CD4-positive, alpha-beta memory T cell (primary cell): ENCODE measurements around the gene PTOV1. TPM values are rescaled to one million over a fixed set of nuclear protein-coding genes. Genes with fewer than 3 reads are reported as not detected.

Experiments used
- microRNA-seq: library from miRNA; unstranded; fragments of <30 nt; microRNA quantifications from one replicate; pipeline ENCODE4 v1.2.0, GENCODE V29; 2021; ENCODE audit warnings: borderline replicate concordance, borderline number of aligned reads, borderline microRNAs expressed, mixed read lengths
- polyA plus RNA-seq, 2 donors: library from polyadenylated mRNA; unstranded; fragments of 300-500 nt; fragmentation: Illumina TruSeq; gene quantifications; one replicate each; pipeline ENCODE4 v1.2.3, GENCODE V29; 2021
- total RNA-seq, 2 experiments: library from RNA; stranded (reverse); gene quantifications; one replicate each; pipeline ENCODE4 v1.2.3, GENCODE V29; 2021

PTOV1 gene
- total and polyA plus RNA-seq, 4 experiments from 2014 or later = 40.7 to 156 (median 104) TPM

Small RNA genes lying within 50 kb of the gene (microRNA-seq; reads per million reads assigned to microRNA genes)
- not detected for gene MIR4749
- gene MIR4750 = not detected
- not detected for gene MIR6800

Other genes with a start within 250 kb of the PTOV1 start
- 10 to 100 TPM; 12.0 to 13.4 TPM for gene RRAS, start 211.0 kb upstream of the PTOV1 start, total RNA-seq
- 10 to 100 TPM; 28.0 to 32.1 TPM for gene RRAS, start 211.0 kb upstream of the PTOV1 start, polyA plus RNA-seq
- 10 to 100 TPM; 60.5 to 62.7 TPM for gene SCAF1, start 208.9 kb upstream of the PTOV1 start, total RNA-seq
- 1 to 10 TPM in 1 of 2 donors, not detected in 1; 4.0 TPM for gene SCAF1, start 208.9 kb upstream of the PTOV1 start, polyA plus RNA-seq
- 100 to 1,000 TPM; 366 to 386 TPM for gene IRF3, start 185.3 kb upstream of the PTOV1 start, total RNA-seq
- gene IRF3, start 185.3 kb upstream of the PTOV1 start, polyA plus RNA-seq = 10 to 100 TPM; 64.1 to 72.8 TPM
- 10 to 100 TPM; 21.9 to 22.1 TPM for gene BCL2L12, start 185.2 kb upstream of the PTOV1 start, total RNA-seq
- 10 to 100 TPM; 16.3 to 17.2 TPM for gene BCL2L12, start 185.2 kb upstream of the PTOV1 start, polyA plus RNA-seq
- gene PRMT1, start 173.9 kb upstream of the PTOV1 start, total RNA-seq = 10 to 100 TPM; 76.6 to 92.9 TPM
- 100 to 1,000 TPM; 140 to 213 TPM for gene PRMT1, start 173.9 kb upstream of the PTOV1 start, polyA plus RNA-seq
- 1 to 10 TPM; 4.0 to 4.4 TPM for gene ADM5, start 161.6 kb upstream of the PTOV1 start, total RNA-seq
- gene ADM5, start 161.6 kb upstream of the PTOV1 start, polyA plus RNA-seq = under 1 TPM in 1 of 2 donors, not detected in 1; 0.24 TPM
- 1 to 10 TPM in 1 of 2 experiments, under 1 TPM in 1; 0.64 to 1.5 TPM for gene CPT1C, start 160.0 kb upstream of the PTOV1 start, total RNA-seq
- under 1 TPM; 0.24 to 0.57 TPM for gene CPT1C, start 160.0 kb upstream of the PTOV1 start, polyA plus RNA-seq
- 1 to 10 TPM in 1 of 2 experiments, under 1 TPM in 1; 0.90 to 1.1 TPM for gene TSKS, start 87.9 kb upstream of the PTOV1 start, total RNA-seq
- under 1 TPM; 0.16 to 0.56 TPM for gene TSKS, start 87.9 kb upstream of the PTOV1 start, polyA plus RNA-seq
- 10 to 100 TPM; 55.5 to 56.2 TPM for gene AP2A1, start 84.2 kb upstream of the PTOV1 start, total RNA-seq
- gene AP2A1, start 84.2 kb upstream of the PTOV1 start, polyA plus RNA-seq = 1 to 10 TPM; 2.6 to 9.5 TPM
- 10 to 100 TPM; 22.4 to 24.1 TPM for gene FUZ, start 37.9 kb upstream of the PTOV1 start, total RNA-seq
- gene FUZ, start 37.9 kb upstream of the PTOV1 start, polyA plus RNA-seq = 1 to 10 TPM; 4.9 to 7.4 TPM
- 10 to 100 TPM; 41.8 to 48.8 TPM for gene MED25, start 32.9 kb upstream of the PTOV1 start, total RNA-seq
- gene MED25, start 32.9 kb upstream of the PTOV1 start, polyA plus RNA-seq = 10 to 100 TPM; 10.7 to 22.9 TPM
- 100 to 1,000 TPM; 171 to 192 TPM for gene PNKP, start 16.4 kb downstream of the PTOV1 start, total RNA-seq
- 10 to 100 TPM; 28.9 to 33.9 TPM for gene PNKP, start 16.4 kb downstream of the PTOV1 start, polyA plus RNA-seq
- gene AKT1S1, start 26.2 kb downstream of the PTOV1 start, total RNA-seq = 10 to 100 TPM; 19.7 to 20.2 TPM
- 1 to 10 TPM; 2.5 to 4.8 TPM for gene AKT1S1, start 26.2 kb downstream of the PTOV1 start, polyA plus RNA-seq
- gene TBC1D17, start 26.5 kb downstream of the PTOV1 start, total RNA-seq = 100 to 1,000 TPM; 101 TPM
- gene TBC1D17, start 26.5 kb downstream of the PTOV1 start, polyA plus RNA-seq = 10 to 100 TPM in 1 of 2 donors, 1 to 10 TPM in 1; 6.0 to 14.9 TPM
- gene IL4I1, start 45.7 kb downstream of the PTOV1 start, total RNA-seq = 1 to 10 TPM; 2.6 to 3.4 TPM
- gene IL4I1, start 45.7 kb downstream of the PTOV1 start, polyA plus RNA-seq = 10 to 100 TPM in 1 of 2 donors, 1 to 10 TPM in 1; 9.4 to 10.4 TPM
- gene ATF5, start 78.0 kb downstream of the PTOV1 start, total RNA-seq = 1 to 10 TPM; 7.9 to 8.3 TPM
- 1 to 10 TPM; 1.8 to 2.3 TPM for gene ATF5, start 78.0 kb downstream of the PTOV1 start, polyA plus RNA-seq
- 10 to 100 TPM; 65.2 to 68.2 TPM for gene NUP62, start 78.3 kb downstream of the PTOV1 start, total RNA-seq
- 10 to 100 TPM; 43.3 to 71.0 TPM for gene NUP62, start 78.3 kb downstream of the PTOV1 start, polyA plus RNA-seq
- gene SIGLEC11, start 110.0 kb downstream of the PTOV1 start, total RNA-seq = not detected
- not detected for gene SIGLEC11, start 110.0 kb downstream of the PTOV1 start, polyA plus RNA-seq
- 100 to 1,000 TPM; 109 to 114 TPM for gene VRK3, start 174.2 kb downstream of the PTOV1 start, total RNA-seq
- 100 to 1,000 TPM in 1 of 2 donors, 10 to 100 TPM in 1; 85.8 to 106 TPM for gene VRK3, start 174.2 kb downstream of the PTOV1 start, polyA plus RNA-seq
- gene ZNF473, start 174.8 kb downstream of the PTOV1 start, total RNA-seq = 1 to 10 TPM; 8.8 to 9.0 TPM
- 1 to 10 TPM; 2.0 to 5.1 TPM for gene ZNF473, start 174.8 kb downstream of the PTOV1 start, polyA plus RNA-seq